MM.1S (cell line): ENCODE results near the gene MDH1.

Experiments
- DNase-seq: peaks from one replicate; pipeline ENCODE4 v3.0.0-alpha.2; 2015
- H2AFZ ChIP-seq: fragments of 300-600 bp; sonication (generic); 2 replicates; pipeline ENCODE4 v1.6.0; 2016; ENCODE audit warnings: antibody characterized with exemption, low read length
- H3F3A ChIP-seq: fragments of 300-600 bp; sonication (generic); 2 replicates; pipeline ENCODE4 v1.6.1; 2016; ENCODE audit warnings: mild to moderate bottlenecking, antibody characterized with exemption, low read length, moderate library complexity, mixed read lengths; ENCODE audit not compliant: insufficient read depth
- H3K27ac ChIP-seq: fragments of 300-600 bp; sonication (generic); 2 replicates; pipeline ENCODE4 v1.5.1; 2016; ENCODE audit warnings: mild to moderate bottlenecking, low read length
- H3K27me3 ChIP-seq: fragments of 300-600 bp; sonication (generic); replicated peaks from 2 replicates; pipeline ENCODE4 v1.6.0; 2016; ENCODE audit warnings: low read length; ENCODE audit not compliant: insufficient read depth
- H3K36me3 ChIP-seq: fragments of 300-600 bp; sonication (generic); replicated peaks from 2 replicates; pipeline ENCODE4 v1.6.1; 2016; ENCODE audit warnings: mild to moderate bottlenecking, low read length, mixed read lengths; ENCODE audit not compliant: insufficient read depth
- H3K4me1 ChIP-seq: fragments of 300-600 bp; sonication (generic); 2 replicates; pipeline ENCODE4 v1.6.1; 2016; ENCODE audit warnings: low read length, mixed read lengths
- H3K4me2 ChIP-seq: fragments of 300-600 bp; sonication (generic); 2 replicates; pipeline ENCODE4 v1.6.0; 2016; ENCODE audit warnings: low read depth, low read length
- H3K4me3 ChIP-seq: fragments of 300-600 bp; sonication (generic); 2 replicates; pipeline ENCODE4 v1.5.1; 2016; ENCODE audit warnings: low read length, mixed read lengths
- H3K79me2 ChIP-seq: fragments of 300-600 bp; sonication (generic); 2 replicates; pipeline ENCODE4 v1.6.1; 2016; ENCODE audit warnings: mixed run types, low read length, mixed read lengths
- H3K9ac ChIP-seq: fragments of 300-600 bp; sonication (generic); 2 replicates; pipeline ENCODE4 v1.6.1; 2016; ENCODE audit warnings: low read length, mixed read lengths
- H3K9me2 ChIP-seq: fragments of 300-600 bp; sonication (generic); replicated peaks from 2 replicates; pipeline ENCODE4 v1.6.1; 2016; ENCODE audit warnings: mild to moderate bottlenecking, low read length, mixed read lengths; ENCODE audit not compliant: insufficient read depth
- H3K9me3 ChIP-seq: fragments of 300-600 bp; sonication (generic); replicated peaks from 2 replicates; pipeline ENCODE4 v1.6.1; 2016; ENCODE audit warnings: mild to moderate bottlenecking, low read length, mixed read lengths; ENCODE audit not compliant: insufficient read depth
- H4K20me1 ChIP-seq: fragments of 300-600 bp; sonication (generic); 2 replicates; pipeline ENCODE4 v1.6.1; 2016; ENCODE audit warnings: mild to moderate bottlenecking, low read length, moderate library complexity, mixed read lengths; ENCODE audit not compliant: insufficient read depth
- CTCF ChIP-seq: fragments of 300-600 bp; sonication (generic); IDR thresholded peaks from 2 replicates; pipeline ENCODE4 v1.5.1; 2016; ENCODE audit warnings: antibody characterized with exemption, low read length, mixed read lengths
- EZH2 ChIP-seq: fragments of 300-600 bp; sonication (generic); optimal IDR thresholded peaks from 2 replicates; pipeline ENCODE3; 2017; ENCODE audit warnings: low read depth, mild to moderate bottlenecking, antibody characterized with exemption, low read length, mixed read lengths
- EZH2phosphoT487 ChIP-seq: fragments of 300-600 bp; sonication (generic); IDR thresholded peaks from 2 replicates; pipeline ENCODE4 v1.6.1; 2018; ENCODE audit warnings: antibody characterized with exemption, low read length

MDH1 gene

GRCh38 chr2:63578767-63579166, 10.0 kb upstream of the MDH1 start:
- Histone ChIP-seq H3K27ac (no peak overlapping the region), H3K9me2 (no peaks in the 10 kb centered on the region), H3K27me3 (no peaks in the 10 kb centered on the region), H4K20me1 (no peaks in the 10 kb centered on the region), H3K4me1 (no peaks in the 10 kb centered on the region), H3K36me3 (no peaks in the 10 kb centered on the region), H3K79me2 (peaks cover 33% of the 10 kb centered on the region), H2AFZ (no peak overlapping the region), H3K4me2 (no peak overlapping the region), H3K4me3 (no peak overlapping the region), H3F3A (no peaks in the 10 kb centered on the region), H3K9me3 (no peaks in the 10 kb centered on the region), H3K9ac (no peak overlapping the region)
- DNase-seq: no peak
- no peak for TF ChIP-seq CTCF
- TF ChIP-seq EZH2: no peak
- no peak for TF ChIP-seq EZH2phosphoT487

GRCh38 chr2:63580651-63581297, 8.0 kb upstream of the MDH1 start:
- Histone ChIP-seq H3K79me2 (peaks cover 33% of the 10 kb centered on the region), H3K4me3 (no peak overlapping the region), H3K9me2 (no peaks in the 10 kb centered on the region), H3K9ac (no peak overlapping the region), H3K9me3 (no peaks in the 10 kb centered on the region), H3K36me3 (no peaks in the 10 kb centered on the region), H3F3A (no peaks in the 10 kb centered on the region), H3K4me2 (no peak overlapping the region), H3K27ac (no peak overlapping the region), H3K4me1 (no peaks in the 10 kb centered on the region), H4K20me1 (no peaks in the 10 kb centered on the region), H2AFZ (no peak overlapping the region), H3K27me3 (no peaks in the 10 kb centered on the region)
- DNase-seq: no peak
- TF ChIP-seq CTCF: no peak
- TF ChIP-seq EZH2: no peak
- TF ChIP-seq EZH2phosphoT487: no peak

- Histone ChIP-seq H3K4me1 (no peaks in the 10 kb centered on the region), H4K20me1 (no peaks in the 10 kb centered on the region), H3K9me3 (no peaks in the 10 kb centered on the region), H3K4me2 (no peak overlapping the region), H3K27ac (no peak overlapping the region), H3K9me2 (no peaks in the 10 kb centered on the region), H3K79me2 (peaks cover 27% of the 10 kb centered on the region), H2AFZ (no peak overlapping the region), H3K9ac (no peak overlapping the region), H3F3A (no peaks in the 10 kb centered on the region), H3K4me3 (no peak overlapping the region), H3K36me3 (no peaks in the 10 kb centered on the region), H3K27me3 (no peaks in the 10 kb centered on the region)
- DNase-seq: no peak
- TF ChIP-seq EZH2phosphoT487: no peak
- TF ChIP-seq EZH2: no peak
- no peak for TF ChIP-seq CTCF
Observed at GRCh38 chr2:63581298-63581961, 7.3 kb upstream of the MDH1 start.
